ENCODE results near the gene LPCAT1. TPM values are rescaled to one million over a fixed set of nuclear protein-coding genes. Genes with fewer than 3 reads are reported as not detected.

The LPCAT1 gene
- total RNA-seq, 4 donors from 2014 or later: 23.4 to 45.3 (median 26.8) TPM

DNA sequence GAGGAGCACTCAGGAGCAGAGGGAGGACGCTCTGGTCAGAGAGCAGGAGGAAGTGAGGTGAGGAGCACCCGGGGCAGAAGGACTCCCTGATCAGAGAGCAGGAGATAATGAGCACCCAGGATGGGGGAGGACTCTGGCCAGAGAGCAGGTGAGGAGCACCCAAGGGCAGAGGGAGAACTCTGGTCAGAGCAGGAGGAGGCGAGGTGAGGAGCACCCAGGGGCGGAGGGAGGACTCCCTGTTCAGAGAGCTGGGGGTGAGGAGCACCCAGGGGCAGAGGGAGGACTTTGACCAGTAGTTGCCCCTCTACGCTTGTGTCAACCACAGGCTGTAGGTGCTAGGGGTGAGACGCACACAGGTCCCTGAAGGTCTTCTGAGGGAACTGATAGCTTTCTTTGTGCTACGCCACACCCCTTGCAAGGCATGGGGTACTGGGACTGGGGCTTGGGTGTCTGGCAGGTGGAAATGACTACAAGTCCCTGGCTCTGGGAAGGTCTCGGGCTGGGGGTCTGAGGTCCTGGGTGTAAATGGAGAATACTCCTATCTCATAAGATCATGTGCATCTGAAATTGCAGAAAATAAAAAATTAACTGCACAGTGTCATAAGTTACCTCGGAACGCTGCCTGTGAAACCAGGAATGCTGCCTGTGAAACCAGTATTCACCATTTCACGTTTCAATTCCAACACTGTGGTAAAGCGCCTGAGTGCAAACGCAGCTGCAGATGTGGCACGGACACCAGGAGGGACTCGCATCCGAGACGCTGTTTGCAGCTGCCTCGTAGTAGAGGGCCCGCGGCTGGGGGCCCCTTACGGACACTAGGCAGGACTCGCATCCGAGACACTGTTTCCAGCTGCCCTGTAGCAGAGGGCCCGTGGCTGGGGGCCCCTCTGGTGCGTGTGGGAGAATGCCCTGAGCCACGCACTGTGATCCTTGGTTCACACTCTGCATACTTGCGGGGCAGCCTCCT, 51.5 kb downstream of the LPCAT1 start:
- Histone ChIP-seq H3K9me3 (no peaks in the 10 kb centered on the region), H3K27ac (no peak overlapping the region), H3K36me3 (peaks cover 0 to 80% (median 6%) of the 10 kb centered on the region in 3 donors), H3K4me1 (no peaks in the 10 kb centered on the region), H3K4me3 (no peak overlapping the region), H3K27me3 (no peaks in the 10 kb centered on the region)
- TF ChIP-seq EP300 (IDR thresholded peaks at IDR 0.05): no peak
- TF ChIP-seq, protein P1, sequence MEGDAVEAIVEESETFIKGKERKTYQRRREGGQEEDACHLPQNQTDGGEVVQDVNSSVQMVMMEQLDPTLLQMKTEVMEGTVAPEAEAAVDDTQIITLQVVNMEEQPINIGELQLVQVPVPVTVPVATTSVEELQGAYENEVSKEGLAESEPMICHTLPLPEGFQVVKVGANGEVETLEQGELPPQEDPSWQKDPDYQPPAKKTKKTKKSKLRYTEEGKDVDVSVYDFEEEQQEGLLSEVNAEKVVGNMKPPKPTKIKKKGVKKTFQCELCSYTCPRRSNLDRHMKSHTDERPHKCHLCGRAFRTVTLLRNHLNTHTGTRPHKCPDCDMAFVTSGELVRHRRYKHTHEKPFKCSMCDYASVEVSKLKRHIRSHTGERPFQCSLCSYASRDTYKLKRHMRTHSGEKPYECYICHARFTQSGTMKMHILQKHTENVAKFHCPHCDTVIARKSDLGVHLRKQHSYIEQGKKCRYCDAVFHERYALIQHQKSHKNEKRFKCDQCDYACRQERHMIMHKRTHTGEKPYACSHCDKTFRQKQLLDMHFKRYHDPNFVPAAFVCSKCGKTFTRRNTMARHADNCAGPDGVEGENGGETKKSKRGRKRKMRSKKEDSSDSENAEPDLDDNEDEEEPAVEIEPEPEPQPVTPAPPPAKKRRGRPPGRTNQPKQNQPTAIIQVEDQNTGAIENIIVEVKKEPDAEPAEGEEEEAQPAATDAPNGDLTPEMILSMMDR (IDR thresholded peaks at IDR 0.05): no peak
- TF ChIP-seq POLR2A (IDR thresholded peaks at IDR 0.05): no peak
- 90 to 95% methylated on average over 27 of the region's 27 CpGs for WGBS, 2 donors
- DNase-seq (ENCODE audit: low spot score in 2 of 2): no peak

DNA sequence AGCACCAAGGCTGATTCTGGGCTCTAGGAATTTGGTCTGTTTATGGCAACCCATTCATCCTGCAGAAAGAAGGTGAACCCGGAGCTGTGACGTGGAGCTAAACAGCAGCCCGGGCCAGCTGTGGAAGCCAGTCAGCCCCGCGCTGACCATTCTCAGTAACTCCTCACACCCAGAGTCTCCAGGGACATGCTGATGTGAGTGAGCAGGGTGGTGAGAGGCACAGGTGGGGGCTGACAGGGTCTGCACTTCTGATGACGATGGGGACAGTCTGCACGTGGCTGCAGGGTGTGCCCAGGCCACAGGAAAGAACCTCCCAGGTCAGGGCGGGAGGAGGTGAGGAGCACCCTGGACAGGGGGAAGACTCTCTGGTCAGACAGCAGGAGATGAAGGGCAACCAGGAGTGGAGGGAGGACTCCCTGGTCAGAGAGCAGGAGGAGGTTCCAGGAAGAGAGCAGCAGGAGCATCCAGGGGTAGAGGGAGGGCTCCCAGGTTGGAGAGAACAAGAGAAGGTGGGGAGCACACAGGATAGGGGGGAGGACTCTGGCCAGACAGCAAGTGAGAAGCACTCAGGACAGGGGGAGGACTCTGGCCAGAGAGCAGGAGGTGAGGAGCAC, 52.4 kb downstream of the LPCAT1 start:
- Histone ChIP-seq H3K36me3 (peaks cover 0 to 80% (median under 1%) of the 10 kb centered on the region in 3 donors), H3K27ac (no peak overlapping the region), H3K9me3 (no peaks in the 10 kb centered on the region), H3K4me3 (no peak overlapping the region), H3K27me3 (no peaks in the 10 kb centered on the region), H3K4me1 (no peaks in the 10 kb centered on the region)
- 95% methylated on average over 8 of the region's 8 CpGs for WGBS, 2 donors
- DNase-seq (ENCODE audit: low spot score in 2 of 2): no peak
- TF ChIP-seq, protein P1 (IDR thresholded peaks at IDR 0.05): no peak
- no peak for TF ChIP-seq POLR2A (IDR thresholded peaks at IDR 0.05)
- no peak for TF ChIP-seq EP300 (IDR thresholded peaks at IDR 0.05)

DNA sequence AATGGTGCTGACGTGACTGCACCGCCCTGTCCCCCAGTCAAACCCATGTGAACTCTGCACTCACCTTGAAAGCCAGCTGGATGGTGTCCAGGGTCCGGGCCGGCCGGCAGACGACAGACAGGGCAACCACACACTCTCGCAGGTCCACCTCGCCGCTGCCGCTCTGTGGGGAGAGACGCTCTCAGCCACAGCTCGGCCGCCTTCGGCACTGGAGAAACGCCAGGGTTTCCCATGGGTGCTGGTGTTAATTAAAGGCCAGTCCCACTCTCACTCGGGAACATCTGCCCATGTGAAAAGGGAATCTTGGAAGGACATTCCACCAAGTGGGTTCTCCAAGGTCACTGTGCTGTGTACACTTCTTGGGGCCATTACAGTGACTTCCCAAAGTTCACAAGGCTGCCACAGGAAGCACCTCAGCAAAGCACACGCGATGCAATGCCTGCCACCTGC, 53.0 kb downstream of the LPCAT1 start:
- Histone ChIP-seq H3K27ac (no peak overlapping the region), H3K4me3 (no peak overlapping the region), H3K27me3 (no peaks in the 10 kb centered on the region), H3K4me1 (no peaks in the 10 kb centered on the region), H3K9me3 (no peaks in the 10 kb centered on the region), H3K36me3 (peaks cover 0 to 80% (median 0%) of the 10 kb centered on the region in 3 donors)
- TF ChIP-seq, protein P1 (IDR thresholded peaks at IDR 0.05): no peak
- no peak for TF ChIP-seq POLR2A (IDR thresholded peaks at IDR 0.05)
- no peak for TF ChIP-seq EP300 (IDR thresholded peaks at IDR 0.05)
- WGBS, 2 donors: 79 to 82% methylated on average over 15 to 18 of the region's 18 CpGs
- no peak for DNase-seq (ENCODE audit: low spot score in 2 of 2)

DNA sequence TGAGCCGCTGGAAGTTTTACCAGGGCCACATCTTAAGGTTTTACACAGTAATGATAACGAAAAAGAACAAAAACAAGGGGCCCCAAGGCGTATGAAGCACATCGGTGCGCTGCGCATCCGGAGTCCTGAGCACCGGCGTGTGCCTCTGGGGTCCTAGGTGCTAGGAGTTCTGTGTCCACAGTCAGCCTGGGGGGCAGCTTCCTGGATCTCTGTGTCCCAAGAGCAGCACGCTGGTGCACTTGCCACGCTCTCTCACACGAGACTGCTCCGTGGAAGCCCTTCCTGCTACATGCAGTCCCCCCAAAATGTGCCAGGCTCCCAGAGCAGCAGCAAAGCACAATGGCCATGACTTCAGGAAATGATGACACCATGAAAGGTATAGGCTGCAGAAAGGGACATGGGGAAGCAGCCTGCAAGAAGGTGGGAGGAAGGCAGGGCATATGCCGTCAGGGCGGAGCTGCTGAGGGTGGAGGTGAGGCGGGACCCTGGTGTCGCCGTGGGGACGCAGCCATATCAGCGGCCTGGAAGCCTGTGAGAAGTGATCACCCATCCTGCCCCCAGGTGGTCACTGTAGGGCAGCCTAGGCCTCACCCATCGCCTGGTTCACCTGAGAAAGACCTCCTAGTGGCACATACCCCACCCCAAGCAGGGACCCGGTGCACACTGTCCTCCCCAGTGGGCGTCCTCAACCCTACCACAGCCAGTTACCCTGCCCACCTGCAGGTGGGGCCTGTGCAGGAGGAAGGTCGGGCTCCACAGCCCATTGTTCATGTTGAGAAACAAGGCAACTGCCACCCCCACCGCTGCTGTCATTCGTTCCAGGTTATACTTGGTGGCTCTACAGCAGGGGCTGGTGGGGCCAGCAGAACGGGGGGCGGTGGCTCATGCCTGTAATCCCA, 54.9 kb downstream of the LPCAT1 start:
- H3K4me3 ChIP-seq: no peak overlapping the region
- WGBS, 2 donors: 92 to 93% methylated on average over 28 of the region's 28 CpGs
- no peaks in the 10 kb centered on the region for H3K4me1 ChIP-seq
- peaks cover 0 to 66% (median 0%) of the 10 kb centered on the region in 3 donors for H3K36me3 ChIP-seq
- no peaks in the 10 kb centered on the region for H3K9me3 ChIP-seq
- TF ChIP-seq, protein P1 (IDR thresholded peaks at IDR 0.05): no peak
- TF ChIP-seq POLR2A (IDR thresholded peaks at IDR 0.05) (no peak), EP300 (IDR thresholded peaks at IDR 0.05) (no peak)
- H3K27ac ChIP-seq: no peak overlapping the region
- H3K27me3 ChIP-seq: no peaks in the 10 kb centered on the region
- DNase-seq (ENCODE audit: low spot score in 2 of 2): no peak

All from tibial nerve (tissue), 4 donors.